Measurements from ENCODE around the gene IQGAP2. TPM values are rescaled to one million over a fixed set of nuclear protein-coding genes. Genes with fewer than 3 reads are reported as not detected.
"Not testable (repeated sequence)": the region's sequence is repeated elsewhere in the genome, so short reads cannot be mapped to it uniquely, and the experiment has no call there.

IQGAP2 gene
- total RNA-seq, 3 donors from 2014 or later (not counting 1 experiment from before 2014, with no cell fraction given): 172 to 218 (median 207) TPM

DNA sequence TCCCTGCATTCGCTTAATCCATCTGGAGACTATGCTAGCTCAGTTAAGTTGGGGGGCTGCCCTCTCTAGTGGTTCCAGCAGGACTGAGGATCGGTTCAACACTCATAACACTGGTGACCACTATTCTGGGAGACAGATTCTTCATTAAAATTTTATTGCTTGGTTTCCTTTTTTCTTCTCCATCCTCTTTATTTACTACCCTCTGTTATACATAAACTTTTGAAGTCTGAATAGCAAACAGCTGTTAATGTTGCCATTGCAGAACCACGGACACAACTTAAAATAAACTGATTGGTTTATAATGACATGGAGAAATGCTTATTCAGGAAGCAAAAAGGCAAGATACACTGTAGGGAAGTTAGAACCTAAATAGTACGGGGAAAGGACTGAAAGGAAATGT lies 22.1 kb downstream of the IQGAP2 start:
- H3K4me3 ChIP-seq (ENCODE audit: low read length): no peak overlapping the region
- Mint-ChIP-seq H3K4me3 (peak overlapping the region; percentile 18), H3K36me3 (no peaks in the 10 kb centered on the region), H3K27ac (peak overlapping the region; percentile 47 to 74), H3K9me3 (no peaks in the 10 kb centered on the region), H3K4me1 (peaks cover 78 to 81% of the 10 kb centered on the region in 2 donors), H3K27me3 (ENCODE audit: low read depth in 2 of 2) (no peaks in the 10 kb centered on the region)
- no peak for TF ChIP-seq CTCF (IDR thresholded peaks at IDR 0.05)
- H3K27ac ChIP-seq (ENCODE audit: low read length): no peak overlapping the region
- no peak for ATAC-seq
- 44% methylated on average over 4 of the region's 4 CpGs for WGBS (ENCODE audit: insufficient coverage)
- intact Hi-C loops (cut with micrococcal nuclease): no loop called here
- H3K36me3 ChIP-seq (ENCODE audit: control insufficient read depth, insufficient read depth, low read length): no peaks in the 10 kb centered on the region
- H3K9me3 ChIP-seq (ENCODE audit: control insufficient read depth, insufficient read depth, low read length): no peaks in the 10 kb centered on the region
- no peak for DNase-seq
- no peaks in the 10 kb centered on the region for H3K27me3 ChIP-seq (ENCODE audit: control insufficient read depth, insufficient read depth, low read length)
- peaks cover 36% of the 10 kb centered on the region for H3K4me1 ChIP-seq (ENCODE audit: control insufficient read depth, insufficient read depth, low read length)

GRCh38 chr5:76425928-76426804 lies 23.1 kb downstream of the IQGAP2 start:
- ATAC-seq (no peak), DNase-seq (no peak)
- Mint-ChIP-seq H3K27ac (peak overlapping the region; percentile 47 to 74), H3K4me1 (peaks cover 75% of the 10 kb centered on the region in 2 donors), H3K4me3 (peak overlapping the region; percentile 31), H3K36me3 (no peaks in the 10 kb centered on the region), H3K27me3 (ENCODE audit: low read depth in 2 of 2) (no peaks in the 10 kb centered on the region), H3K9me3 (no peaks in the 10 kb centered on the region)
- H3K27ac ChIP-seq (ENCODE audit: low read length): no peak overlapping the region
- no peaks in the 10 kb centered on the region for H3K27me3 ChIP-seq (ENCODE audit: control insufficient read depth, insufficient read depth, low read length)
- peaks cover 35% of the 10 kb centered on the region for H3K4me1 ChIP-seq (ENCODE audit: control insufficient read depth, insufficient read depth, low read length)
- H3K36me3 ChIP-seq (ENCODE audit: control insufficient read depth, insufficient read depth, low read length): no peaks in the 10 kb centered on the region
- no peak for TF ChIP-seq CTCF (IDR thresholded peaks at IDR 0.05)
- WGBS (ENCODE audit: insufficient coverage): 86% methylated on average over 12 of the region's 12 CpGs
- no peak overlapping the region for H3K4me3 ChIP-seq (ENCODE audit: low read length)
- intact Hi-C loops (cut with micrococcal nuclease): no loop called here
- H3K9me3 ChIP-seq (ENCODE audit: control insufficient read depth, insufficient read depth, low read length): no peaks in the 10 kb centered on the region

GRCh38 chr5:76427206-76428140 lies 24.4 kb downstream of the IQGAP2 start:
- Mint-ChIP-seq H3K27me3 (ENCODE audit: low read depth in 2 of 2) (no peaks in the 10 kb centered on the region), H3K27ac (peak overlapping the region; percentile 47 to 74), H3K4me3 (peak overlapping the region; percentile 42), H3K36me3 (no peaks in the 10 kb centered on the region), H3K4me1 (peaks cover 67 to 72% of the 10 kb centered on the region in 2 donors), H3K9me3 (no peaks in the 10 kb centered on the region)
- no peaks in the 10 kb centered on the region for H3K9me3 ChIP-seq (ENCODE audit: control insufficient read depth, insufficient read depth, low read length)
- intact Hi-C loops (cut with micrococcal nuclease): no loop called here
- DNase-seq (no peak), ATAC-seq (peak in 1 of 3 donors; percentile 32)
- H3K4me3 ChIP-seq (ENCODE audit: low read length): no peak overlapping the region
- peaks cover 36% of the 10 kb centered on the region for H3K4me1 ChIP-seq (ENCODE audit: control insufficient read depth, insufficient read depth, low read length)
- H3K27ac ChIP-seq (ENCODE audit: low read length): no peak overlapping the region
- 89% methylated on average over 11 of the region's 14 CpGs for WGBS (ENCODE audit: insufficient coverage)
- no peak for TF ChIP-seq CTCF (IDR thresholded peaks at IDR 0.05)
- no peaks in the 10 kb centered on the region for H3K36me3 ChIP-seq (ENCODE audit: control insufficient read depth, insufficient read depth, low read length)
- H3K27me3 ChIP-seq (ENCODE audit: control insufficient read depth, insufficient read depth, low read length): no peaks in the 10 kb centered on the region

GRCh38 chr5:76428550-76428949 lies 25.5 kb downstream of the IQGAP2 start:
- H3K36me3 Mint-ChIP-seq; H3K27me3 ChIP-seq (ENCODE audit: control insufficient read depth, insufficient read depth, low read length); H3K4me3 Mint-ChIP-seq; H3K9me3 Mint-ChIP-seq; DNase-seq; intact Hi-C loops (cut with micrococcal nuclease); ATAC-seq; H3K27ac ChIP-seq (ENCODE audit: low read length); H3K27me3 Mint-ChIP-seq (ENCODE audit: low read depth in 2 of 2); H3K9me3 ChIP-seq (ENCODE audit: control insufficient read depth, insufficient read depth, low read length); H3K4me3 ChIP-seq (ENCODE audit: low read length); H3K36me3 ChIP-seq (ENCODE audit: control insufficient read depth, insufficient read depth, low read length): not testable (repeated sequence)
- Mint-ChIP-seq H3K27ac (peak overlapping the region; percentile 38 to 74), H3K4me1 (peaks cover 71 to 72% of the 10 kb centered on the region in 2 donors)
- peaks cover 40% of the 10 kb centered on the region for H3K4me1 ChIP-seq (ENCODE audit: control insufficient read depth, insufficient read depth, low read length)
- 92% methylated on average over 6 of the region's 6 CpGs for WGBS (ENCODE audit: insufficient coverage)
